Endodermal cell (in vitro differentiated cells): ENCODE results near the gene FAM227B. TPM values are rescaled to one million over a fixed set of nuclear protein-coding genes. Genes with fewer than 3 reads are reported as not detected.

Experiments used
- DNase-seq: peaks from one replicate; pipeline ENCODE4 v3.0.0-alpha.2; 2017
- H3K27ac ChIP-seq: 2 replicates; pipeline ENCODE4 v1.5.1; 2013; ENCODE audit warnings: mild to moderate bottlenecking, low read depth, low read length, moderate library complexity
- H3K27me3 ChIP-seq: 2 replicates; pipeline ENCODE4 v1.6.1; 2013; ENCODE audit warnings: mild to moderate bottlenecking, low read length, moderate library complexity; ENCODE audit not compliant: insufficient read depth, control insufficient read depth, poor library complexity, severe bottlenecking
- H3K36me3 ChIP-seq: 2 replicates; pipeline ENCODE4 v1.7.0; 2013; ENCODE audit warnings: mild to moderate bottlenecking, low read length, moderate library complexity; ENCODE audit not compliant: control insufficient read depth, insufficient read depth
- H3K4me1 ChIP-seq: one replicate; pipeline ENCODE4 v1.7.0; 2013; ENCODE audit warnings: low read length; ENCODE audit not compliant: control insufficient read depth, insufficient read depth
- H3K4me3 ChIP-seq: 2 replicates; pipeline ENCODE4 v1.5.1; 2013; ENCODE audit warnings: mild to moderate bottlenecking, low read length, moderate library complexity
- H3K9ac ChIP-seq: 2 replicates; pipeline ENCODE4 v1.6.1; 2013; ENCODE audit warnings: mild to moderate bottlenecking, low read length, moderate library complexity; ENCODE audit not compliant: poor library complexity, severe bottlenecking; ENCODE audit errors: extremely low read depth
- H3K9me3 ChIP-seq: 2 replicates; pipeline ENCODE4 v1.6.1; 2013; ENCODE audit warnings: mild to moderate bottlenecking, low read length, moderate library complexity; ENCODE audit not compliant: control insufficient read depth
- H3K27ac Mint-ChIP-seq: 2 replicates; pipeline ENCODE4 v1.8.0; 2020; ENCODE audit warnings: mixed read lengths
- H3K27me3 Mint-ChIP-seq: 2 replicates; pipeline ENCODE4 v1.8.0; 2021; ENCODE audit warnings: mild to moderate bottlenecking, mixed read lengths; ENCODE audit not compliant: insufficient read depth
- H3K36me3 Mint-ChIP-seq: 2 replicates; pipeline ENCODE4 v1.8.0; 2020; ENCODE audit warnings: low read depth, mixed read lengths
- H3K4me1 Mint-ChIP-seq: 2 replicates; pipeline ENCODE4 v1.8.0; 2020; ENCODE audit warnings: mixed read lengths
- H3K4me3 Mint-ChIP-seq: 2 replicates; pipeline ENCODE4 v1.8.0; 2020; ENCODE audit warnings: mild to moderate bottlenecking, moderate library complexity, mixed read lengths
- H3K9me3 Mint-ChIP-seq: 2 replicates; pipeline ENCODE4 v1.8.0; 2020; ENCODE audit warnings: mild to moderate bottlenecking, mixed read lengths
- WGBS, 2 experiments: methylation state at CpG; one replicate each; pipeline versions ENCODE4 v1.1.5 to v1.1.7; 2013; ENCODE audit warnings: missing lambda C conversion rate in 2 of 2, mixed read lengths in 1 of 2; ENCODE audit not compliant: insufficient coverage in 1 of 2, insufficient read length in 1 of 2; 5-methylcytosine and 5-hydroxymethylcytosine counted together
- total RNA-seq, 2 donors: library from RNA; stranded (reverse); fragmentation: NEBNext Ultra II Directional in 1 of 2; extraction: Animal tissue kit (Norgen Biotek cat#: 25700) in 1 of 2; gene quantifications; 2 replicates in 1 of 2; 3 replicates in 1 of 2; pipeline ENCODE4 v1.2.1, GENCODE V29; 2021
- TF ChIP-seq, protein P1 (sequence below): fragments of 200-600 bp; sonication (generic); conservative IDR thresholded peaks from 2 replicates; pipeline ENCODE4 v1.5.0; 2021; ENCODE audit warnings: antibody characterized with exemption, mild to moderate bottlenecking

The FAM227B gene
- total RNA-seq, 2 donors from 2014 or later, result 7.5 to 8.5 TPM

DNA sequence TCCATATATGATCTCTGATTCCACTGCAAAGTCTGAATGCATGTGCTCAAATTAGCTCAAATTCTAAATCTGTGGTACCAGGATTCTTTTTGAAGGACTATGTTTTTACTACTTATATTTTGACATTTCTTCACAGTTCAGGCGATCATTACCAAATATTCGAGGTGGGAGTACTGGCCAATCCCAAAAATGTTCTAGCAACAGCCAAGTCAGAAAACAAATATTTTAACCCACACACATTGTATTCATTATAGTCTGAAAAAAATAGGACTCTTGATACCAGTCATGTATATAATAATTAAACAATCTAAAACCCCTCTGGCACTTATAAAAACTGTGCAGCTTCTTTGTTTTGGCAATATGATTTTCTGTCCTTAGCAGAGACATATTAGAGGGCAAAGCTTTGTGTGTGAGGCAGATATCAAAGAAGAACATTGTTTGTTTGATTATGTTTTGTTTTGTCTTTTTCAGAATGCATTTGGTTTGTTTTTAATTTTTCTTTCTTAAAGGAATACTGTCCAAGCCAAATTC, 160.1 kb downstream of the FAM227B start:
- Mint-ChIP-seq H3K36me3 (no peaks in the 10 kb centered on the region), H3K27me3 (no peaks in the 10 kb centered on the region), H3K9me3 (no peaks in the 10 kb centered on the region), H3K4me3 (no peak overlapping the region), H3K27ac (no peak overlapping the region), H3K4me1 (no peaks in the 10 kb centered on the region)
- TF ChIP-seq, protein P1, sequence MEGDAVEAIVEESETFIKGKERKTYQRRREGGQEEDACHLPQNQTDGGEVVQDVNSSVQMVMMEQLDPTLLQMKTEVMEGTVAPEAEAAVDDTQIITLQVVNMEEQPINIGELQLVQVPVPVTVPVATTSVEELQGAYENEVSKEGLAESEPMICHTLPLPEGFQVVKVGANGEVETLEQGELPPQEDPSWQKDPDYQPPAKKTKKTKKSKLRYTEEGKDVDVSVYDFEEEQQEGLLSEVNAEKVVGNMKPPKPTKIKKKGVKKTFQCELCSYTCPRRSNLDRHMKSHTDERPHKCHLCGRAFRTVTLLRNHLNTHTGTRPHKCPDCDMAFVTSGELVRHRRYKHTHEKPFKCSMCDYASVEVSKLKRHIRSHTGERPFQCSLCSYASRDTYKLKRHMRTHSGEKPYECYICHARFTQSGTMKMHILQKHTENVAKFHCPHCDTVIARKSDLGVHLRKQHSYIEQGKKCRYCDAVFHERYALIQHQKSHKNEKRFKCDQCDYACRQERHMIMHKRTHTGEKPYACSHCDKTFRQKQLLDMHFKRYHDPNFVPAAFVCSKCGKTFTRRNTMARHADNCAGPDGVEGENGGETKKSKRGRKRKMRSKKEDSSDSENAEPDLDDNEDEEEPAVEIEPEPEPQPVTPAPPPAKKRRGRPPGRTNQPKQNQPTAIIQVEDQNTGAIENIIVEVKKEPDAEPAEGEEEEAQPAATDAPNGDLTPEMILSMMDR, result no peak
- no peaks in the 10 kb centered on the region for H3K4me1 ChIP-seq
- 90 to 94% methylated on average over 2 of the region's 2 CpGs for WGBS, 2 experiments
- H3K27me3 ChIP-seq, result no peaks in the 10 kb centered on the region
- DNase-seq, result no peak
- no peak overlapping the region for H3K4me3 ChIP-seq
- no peak overlapping the region for H3K9ac ChIP-seq
- no peak overlapping the region for H3K27ac ChIP-seq
- no peaks in the 10 kb centered on the region for H3K36me3 ChIP-seq
- no peaks in the 10 kb centered on the region for H3K9me3 ChIP-seq

DNA sequence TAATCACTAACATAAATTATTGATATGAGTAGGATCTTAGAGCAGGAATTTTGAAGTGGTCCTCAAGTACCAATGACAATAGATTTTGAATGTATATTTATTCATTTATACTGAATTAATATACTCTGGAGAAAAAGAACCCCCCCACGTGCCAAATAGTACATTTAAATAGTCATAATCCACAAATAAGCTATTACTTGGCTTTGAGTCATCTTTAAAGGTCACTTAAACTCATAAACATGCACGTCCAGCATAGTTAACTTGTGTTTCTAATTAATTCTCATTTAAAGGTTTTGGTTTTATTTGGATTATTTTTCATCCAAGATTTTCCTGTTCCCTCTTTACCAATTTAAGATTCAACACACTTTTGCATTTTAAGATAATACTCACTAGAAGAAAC, 162.5 kb downstream of the FAM227B start:
- no peaks in the 10 kb centered on the region for H3K27me3 Mint-ChIP-seq
- H3K4me3 Mint-ChIP-seq, result no peak overlapping the region
- H3K27ac Mint-ChIP-seq, result no peak overlapping the region
- 69% methylated on average over 2 of the region's 2 CpGs; no CpG with 5 or more reads in 1 of the 2 experiments for WGBS, 2 experiments
- no peaks in the 10 kb centered on the region for H3K9me3 Mint-ChIP-seq
- Histone ChIP-seq H3K4me1 (no peaks in the 10 kb centered on the region), H3K9ac (no peak overlapping the region), H3K27ac (no peak overlapping the region), H3K4me3 (no peak overlapping the region), H3K36me3 (no peaks in the 10 kb centered on the region), H3K27me3 (no peaks in the 10 kb centered on the region), H3K9me3 (no peaks in the 10 kb centered on the region)
- H3K4me1 Mint-ChIP-seq, result no peaks in the 10 kb centered on the region
- H3K36me3 Mint-ChIP-seq, result no peaks in the 10 kb centered on the region
- TF ChIP-seq, protein P1, result no peak
- no peak for DNase-seq

DNA sequence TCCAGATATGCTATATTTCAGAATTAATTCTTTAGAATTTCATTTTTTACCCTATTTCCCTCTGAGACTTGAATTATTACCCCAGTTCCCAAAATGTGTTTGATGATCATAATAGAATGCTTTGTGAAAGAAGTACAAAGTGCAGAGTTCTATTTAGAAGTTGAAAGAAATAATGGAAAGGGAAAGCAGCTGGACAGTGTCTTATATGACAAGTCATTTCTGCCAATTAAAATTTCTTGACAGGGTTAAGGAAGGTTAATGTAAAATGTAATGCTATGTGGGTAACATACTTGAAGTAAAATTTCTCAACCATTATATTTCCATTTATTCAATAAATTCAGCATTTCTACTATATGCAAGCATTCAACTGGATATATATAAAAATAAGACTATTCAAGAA, 164.5 kb downstream of the FAM227B start:
- no peaks in the 10 kb centered on the region for H3K27me3 Mint-ChIP-seq
- Histone ChIP-seq H3K4me1 (no peaks in the 10 kb centered on the region), H3K27ac (no peak overlapping the region), H3K27me3 (no peaks in the 10 kb centered on the region), H3K4me3 (no peak overlapping the region), H3K9ac (no peak overlapping the region), H3K9me3 (no peaks in the 10 kb centered on the region), H3K36me3 (no peaks in the 10 kb centered on the region)
- no peak overlapping the region for H3K4me3 Mint-ChIP-seq
- H3K36me3 Mint-ChIP-seq, result no peaks in the 10 kb centered on the region
- H3K4me1 Mint-ChIP-seq, result no peaks in the 10 kb centered on the region
- DNase-seq, result no peak
- TF ChIP-seq, protein P1, result no peak
- no peak overlapping the region for H3K27ac Mint-ChIP-seq
- no peaks in the 10 kb centered on the region for H3K9me3 Mint-ChIP-seq
